ENCODE data around the gene RBM14. TPM values are rescaled to one million over a fixed set of nuclear protein-coding genes. Genes with fewer than 3 reads are reported as not detected.

RBM14 gene, protein sequence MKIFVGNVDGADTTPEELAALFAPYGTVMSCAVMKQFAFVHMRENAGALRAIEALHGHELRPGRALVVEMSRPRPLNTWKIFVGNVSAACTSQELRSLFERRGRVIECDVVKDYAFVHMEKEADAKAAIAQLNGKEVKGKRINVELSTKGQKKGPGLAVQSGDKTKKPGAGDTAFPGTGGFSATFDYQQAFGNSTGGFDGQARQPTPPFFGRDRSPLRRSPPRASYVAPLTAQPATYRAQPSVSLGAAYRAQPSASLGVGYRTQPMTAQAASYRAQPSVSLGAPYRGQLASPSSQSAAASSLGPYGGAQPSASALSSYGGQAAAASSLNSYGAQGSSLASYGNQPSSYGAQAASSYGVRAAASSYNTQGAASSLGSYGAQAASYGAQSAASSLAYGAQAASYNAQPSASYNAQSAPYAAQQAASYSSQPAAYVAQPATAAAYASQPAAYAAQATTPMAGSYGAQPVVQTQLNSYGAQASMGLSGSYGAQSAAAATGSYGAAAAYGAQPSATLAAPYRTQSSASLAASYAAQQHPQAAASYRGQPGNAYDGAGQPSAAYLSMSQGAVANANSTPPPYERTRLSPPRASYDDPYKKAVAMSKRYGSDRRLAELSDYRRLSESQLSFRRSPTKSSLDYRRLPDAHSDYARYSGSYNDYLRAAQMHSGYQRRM
- total RNA-seq: 10 to 100 TPM; 42.6 to 55.0 (median 54.6) TPM

DNA sequence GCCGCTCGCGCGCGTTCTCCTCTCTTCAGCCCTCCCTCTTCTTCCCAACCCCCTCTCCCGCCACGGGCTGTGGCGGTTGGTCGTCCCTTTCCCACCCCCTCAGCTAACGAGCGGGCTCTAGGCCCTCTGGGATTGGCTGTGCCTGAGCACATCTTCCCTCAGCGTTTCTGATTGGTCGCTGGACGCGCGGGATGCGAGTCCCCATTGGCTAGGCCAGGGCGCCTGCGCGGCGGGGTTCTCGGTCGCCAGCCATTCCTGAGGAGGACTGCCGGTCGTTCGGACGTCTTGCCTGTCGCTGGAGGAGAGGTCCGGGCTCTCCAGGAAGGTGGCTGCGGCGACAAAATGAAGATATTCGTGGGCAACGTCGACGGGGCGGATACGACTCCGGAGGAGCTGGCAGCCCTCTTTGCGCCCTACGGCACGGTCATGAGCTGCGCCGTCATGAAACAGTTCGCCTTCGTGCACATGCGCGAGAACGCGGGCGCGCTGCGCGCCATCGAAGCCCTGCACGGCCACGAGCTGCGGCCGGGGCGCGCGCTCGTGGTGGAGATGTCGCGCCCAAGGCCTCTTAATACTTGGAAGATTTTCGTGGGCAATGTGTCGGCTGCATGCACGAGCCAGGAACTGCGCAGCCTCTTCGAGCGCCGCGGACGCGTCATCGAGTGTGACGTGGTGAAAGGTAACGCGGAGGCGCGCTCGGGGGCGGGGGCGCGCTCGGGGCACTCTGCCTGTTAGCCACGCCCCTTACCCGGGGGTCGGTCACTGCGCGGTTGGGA is at the start of gene RBM14:
Gene RBM14, plus strand, starts transcription at position 252 of the 776 bp plus-strand sequence. Its CDS starts 91 bp downstream, at position 343.
- H3K4me1 ChIP-seq: peaks cover 0 to 3% of the 10 kb centered on the region in 2 donors
- no peaks in the 10 kb centered on the region for H3K36me3 ChIP-seq
- peak; percentile 99 to 100 (median 100) for TF ChIP-seq POLR2AphosphoS5 (IDR thresholded peaks at IDR 0.05)
- TF ChIP-seq POLR2A (IDR thresholded peaks at IDR 0.05): peak; percentile 100
- TF ChIP-seq, protein P1, sequence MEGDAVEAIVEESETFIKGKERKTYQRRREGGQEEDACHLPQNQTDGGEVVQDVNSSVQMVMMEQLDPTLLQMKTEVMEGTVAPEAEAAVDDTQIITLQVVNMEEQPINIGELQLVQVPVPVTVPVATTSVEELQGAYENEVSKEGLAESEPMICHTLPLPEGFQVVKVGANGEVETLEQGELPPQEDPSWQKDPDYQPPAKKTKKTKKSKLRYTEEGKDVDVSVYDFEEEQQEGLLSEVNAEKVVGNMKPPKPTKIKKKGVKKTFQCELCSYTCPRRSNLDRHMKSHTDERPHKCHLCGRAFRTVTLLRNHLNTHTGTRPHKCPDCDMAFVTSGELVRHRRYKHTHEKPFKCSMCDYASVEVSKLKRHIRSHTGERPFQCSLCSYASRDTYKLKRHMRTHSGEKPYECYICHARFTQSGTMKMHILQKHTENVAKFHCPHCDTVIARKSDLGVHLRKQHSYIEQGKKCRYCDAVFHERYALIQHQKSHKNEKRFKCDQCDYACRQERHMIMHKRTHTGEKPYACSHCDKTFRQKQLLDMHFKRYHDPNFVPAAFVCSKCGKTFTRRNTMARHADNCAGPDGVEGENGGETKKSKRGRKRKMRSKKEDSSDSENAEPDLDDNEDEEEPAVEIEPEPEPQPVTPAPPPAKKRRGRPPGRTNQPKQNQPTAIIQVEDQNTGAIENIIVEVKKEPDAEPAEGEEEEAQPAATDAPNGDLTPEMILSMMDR (IDR thresholded peaks at IDR 0.05): no peak
- H3K9me3 ChIP-seq: no peaks in the 10 kb centered on the region
- peak within 1 kb of the TSS; percentile 89 to 98 for H3K27ac ChIP-seq
- intact Hi-C loops (cut with DNase I; ENCODE audit: low total_unique reads): no loop called here
- DNase-seq (ENCODE audit: low spot score in 2 of 2): peak; percentile 99
- H3K4me3 ChIP-seq: peak within 1 kb of the TSS; percentile 66 to 94 (median 68)
- no peaks in the 10 kb centered on the region for H3K27me3 ChIP-seq

DNA sequence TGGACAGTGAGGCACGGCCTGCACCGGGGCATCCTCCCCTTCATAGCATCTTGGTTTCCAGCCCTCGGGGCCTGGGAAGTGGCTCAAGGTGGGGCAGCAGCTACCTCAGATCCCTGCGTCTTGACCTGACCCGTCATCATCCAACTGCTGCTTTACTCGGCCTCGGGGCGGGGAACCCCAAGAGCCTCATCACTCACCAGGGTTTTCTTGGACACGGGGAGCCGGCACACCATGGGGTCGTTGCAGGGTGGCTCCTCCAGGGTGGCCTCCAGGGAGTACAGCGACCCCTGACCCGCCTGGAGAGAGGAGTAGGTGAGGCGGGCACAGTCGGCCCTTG is 48.7 kb upstream of the RBM14 start:
- Histone ChIP-seq H3K4me1 (no peaks in the 10 kb centered on the region), H3K4me3 (peak overlapping the region; percentile 55 to 92 (median 68)), H3K27me3 (no peaks in the 10 kb centered on the region), H3K27ac (peak overlapping the region; percentile 57), H3K9me3 (no peaks in the 10 kb centered on the region), H3K36me3 (no peaks in the 10 kb centered on the region)
- no peak for TF ChIP-seq POLR2AphosphoS5 (IDR thresholded peaks at IDR 0.05)
- no peak for TF ChIP-seq POLR2A (IDR thresholded peaks at IDR 0.05)
- TF ChIP-seq, protein P1 (IDR thresholded peaks at IDR 0.05): no peak
- no peak for DNase-seq (ENCODE audit: low spot score in 2 of 2)
- intact Hi-C loops (cut with DNase I; ENCODE audit: low total_unique reads): no loop called here

DNA sequence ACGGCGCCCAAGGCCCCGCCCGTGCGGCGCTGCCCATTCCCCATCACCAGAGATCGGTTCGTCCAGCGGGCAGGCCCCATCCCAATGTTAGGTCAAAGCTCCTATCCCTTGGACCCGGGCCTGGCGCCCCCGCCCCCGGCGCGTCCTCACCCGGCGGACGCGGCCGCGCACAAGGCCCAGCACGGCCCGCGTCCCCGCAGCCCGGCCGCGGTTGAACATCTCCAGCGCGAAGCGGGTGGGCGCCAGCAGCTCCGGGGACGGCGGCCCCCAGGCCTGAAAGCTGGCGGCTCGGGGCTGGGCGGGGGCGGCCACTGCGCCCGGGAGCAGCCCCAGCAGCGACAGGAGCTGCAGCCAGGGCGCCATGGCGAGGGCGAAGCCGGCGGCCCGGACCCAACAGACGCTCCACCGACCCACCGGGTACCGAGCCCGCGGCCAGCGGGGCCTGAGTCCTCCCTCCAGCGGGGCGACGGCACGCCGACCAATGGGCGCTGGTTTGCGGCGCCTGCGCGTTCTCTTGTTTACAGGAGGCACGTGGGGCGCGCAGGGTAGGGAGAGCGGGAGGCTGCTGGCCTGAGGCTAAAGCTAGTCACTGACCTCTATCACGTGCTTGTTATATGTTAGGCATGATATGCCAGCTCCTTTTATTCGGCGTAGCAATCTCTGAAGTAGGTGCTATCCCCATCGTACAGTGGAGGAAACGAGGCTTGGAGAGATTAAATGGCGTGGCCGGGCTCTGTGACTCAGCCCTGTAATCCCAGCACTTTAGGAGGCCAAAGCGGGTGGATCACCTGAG is 48.1 kb upstream of the RBM14 start, which contains the start of gene CTSF:
Gene CTSF, minus strand, starts transcription at position 483 of the 793 bp plus-strand sequence. Its CDS starts 120 bp downstream, at position 363.
- Histone ChIP-seq H3K36me3 (no peaks in the 10 kb centered on the region), H3K27ac (peak within 1 kb of the TSS; percentile 57), H3K27me3 (no peaks in the 10 kb centered on the region), H3K4me1 (no peaks in the 10 kb centered on the region), H3K9me3 (no peaks in the 10 kb centered on the region), H3K4me3 (peak within 1 kb of the TSS; percentile 55 to 92 (median 68))
- intact Hi-C loops (cut with DNase I; ENCODE audit: low total_unique reads): no loop called here
- TF ChIP-seq, protein P1 (IDR thresholded peaks at IDR 0.05): no peak
- TF ChIP-seq POLR2AphosphoS5 (IDR thresholded peaks at IDR 0.05) (peak in 1 of 3 donors; percentile 31), POLR2A (IDR thresholded peaks at IDR 0.05) (no peak)
- DNase-seq (ENCODE audit: low spot score in 2 of 2): peak; percentile 68 to 88

DNA sequence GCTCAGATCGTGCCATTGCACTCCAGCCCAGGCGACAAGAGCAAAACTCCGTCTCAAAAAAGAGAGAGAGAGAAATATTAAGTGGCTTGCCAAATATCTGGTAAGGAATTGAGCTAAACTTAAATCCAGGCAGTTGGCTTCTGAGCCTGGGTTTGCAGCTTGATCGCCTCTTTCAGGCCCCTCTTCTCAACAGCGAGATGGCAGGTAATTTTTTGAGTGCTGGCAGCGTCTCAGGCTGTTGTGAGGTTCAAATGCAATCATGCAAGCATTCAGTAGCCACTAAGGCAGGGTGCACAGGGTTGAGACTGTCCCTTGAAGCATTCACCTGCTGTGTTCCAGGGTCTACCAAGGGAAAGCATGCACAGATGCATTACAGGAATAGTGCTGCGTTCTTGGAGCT is 47.4 kb upstream of the RBM14 start:
- no peaks in the 10 kb centered on the region for H3K36me3 ChIP-seq
- DNase-seq (ENCODE audit: low spot score in 2 of 2): no peak
- no peaks in the 10 kb centered on the region for H3K27me3 ChIP-seq
- no peaks in the 10 kb centered on the region for H3K4me1 ChIP-seq
- TF ChIP-seq POLR2AphosphoS5 (IDR thresholded peaks at IDR 0.05) (no peak), POLR2A (IDR thresholded peaks at IDR 0.05) (no peak)
- TF ChIP-seq, protein P1 (IDR thresholded peaks at IDR 0.05): no peak
- no peaks in the 10 kb centered on the region for H3K9me3 ChIP-seq
- intact Hi-C loops (cut with DNase I; ENCODE audit: low total_unique reads): no loop called here
- H3K4me3 ChIP-seq: peak overlapping the region in 1 of 3 donors; percentile 68
- no peak overlapping the region for H3K27ac ChIP-seq

Data from breast epithelium (tissue), 4 donors.